ENCODE results near the gene TNFRSF14.

Gene TNFRSF14

DNA sequence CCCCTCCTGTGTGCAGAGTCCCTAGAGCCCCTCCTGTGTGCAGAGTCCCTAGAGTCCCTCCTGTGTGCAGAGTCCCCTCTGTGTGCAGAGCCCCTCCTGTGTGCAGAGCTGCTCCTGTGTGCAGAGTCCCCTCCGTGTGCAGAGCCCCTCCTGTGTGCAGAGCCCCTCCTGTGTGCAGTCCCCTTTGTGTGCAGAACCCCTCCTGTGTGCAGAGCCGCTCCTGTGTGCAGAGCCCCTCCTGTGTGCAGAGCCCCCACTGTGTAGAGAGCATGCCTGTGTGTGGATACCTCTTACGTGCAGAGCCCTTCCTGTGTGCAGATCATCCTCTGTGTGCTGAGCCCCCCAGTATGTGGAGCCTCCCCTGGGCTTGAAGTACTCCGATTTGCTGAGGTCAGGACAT, 17.8 kb upstream of the TNFRSF14 start:
- H3K4me3 ChIP-seq (ENCODE audit: low read depth, low read length) = no peak overlapping the region
- TF ChIP-seq, protein P1, sequence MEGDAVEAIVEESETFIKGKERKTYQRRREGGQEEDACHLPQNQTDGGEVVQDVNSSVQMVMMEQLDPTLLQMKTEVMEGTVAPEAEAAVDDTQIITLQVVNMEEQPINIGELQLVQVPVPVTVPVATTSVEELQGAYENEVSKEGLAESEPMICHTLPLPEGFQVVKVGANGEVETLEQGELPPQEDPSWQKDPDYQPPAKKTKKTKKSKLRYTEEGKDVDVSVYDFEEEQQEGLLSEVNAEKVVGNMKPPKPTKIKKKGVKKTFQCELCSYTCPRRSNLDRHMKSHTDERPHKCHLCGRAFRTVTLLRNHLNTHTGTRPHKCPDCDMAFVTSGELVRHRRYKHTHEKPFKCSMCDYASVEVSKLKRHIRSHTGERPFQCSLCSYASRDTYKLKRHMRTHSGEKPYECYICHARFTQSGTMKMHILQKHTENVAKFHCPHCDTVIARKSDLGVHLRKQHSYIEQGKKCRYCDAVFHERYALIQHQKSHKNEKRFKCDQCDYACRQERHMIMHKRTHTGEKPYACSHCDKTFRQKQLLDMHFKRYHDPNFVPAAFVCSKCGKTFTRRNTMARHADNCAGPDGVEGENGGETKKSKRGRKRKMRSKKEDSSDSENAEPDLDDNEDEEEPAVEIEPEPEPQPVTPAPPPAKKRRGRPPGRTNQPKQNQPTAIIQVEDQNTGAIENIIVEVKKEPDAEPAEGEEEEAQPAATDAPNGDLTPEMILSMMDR (conservative IDR thresholded peaks at IDR 0.05; ENCODE audit: low read depth, low read length) = no peak
- DNase-seq (ENCODE audit: low read depth) = no peak

DNA sequence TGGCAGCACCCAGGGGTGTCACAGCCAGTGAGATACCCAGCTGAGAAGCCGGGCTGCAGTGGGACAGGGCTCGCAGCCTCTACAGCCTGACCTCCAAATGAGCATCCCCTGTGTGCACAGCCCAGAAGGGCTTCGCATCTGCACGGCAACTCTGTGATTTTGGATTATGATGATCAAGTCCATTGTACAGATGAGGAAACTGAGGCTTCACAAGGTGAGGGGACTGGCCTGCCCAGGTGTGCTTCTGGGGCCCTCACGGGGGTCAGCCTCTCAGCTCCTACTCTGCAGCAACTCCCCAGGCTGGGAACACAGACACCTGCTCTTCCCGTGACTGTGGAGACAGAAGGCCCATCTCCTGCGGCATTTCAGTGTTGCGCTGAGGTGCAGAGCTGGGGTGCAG, 17.3 kb upstream of the TNFRSF14 start:
- H3K4me3 ChIP-seq (ENCODE audit: low read depth, low read length) = no peak overlapping the region
- no peak for DNase-seq (ENCODE audit: low read depth)
- TF ChIP-seq, protein P1 (conservative IDR thresholded peaks at IDR 0.05; ENCODE audit: low read depth, low read length) = no peak

DNA sequence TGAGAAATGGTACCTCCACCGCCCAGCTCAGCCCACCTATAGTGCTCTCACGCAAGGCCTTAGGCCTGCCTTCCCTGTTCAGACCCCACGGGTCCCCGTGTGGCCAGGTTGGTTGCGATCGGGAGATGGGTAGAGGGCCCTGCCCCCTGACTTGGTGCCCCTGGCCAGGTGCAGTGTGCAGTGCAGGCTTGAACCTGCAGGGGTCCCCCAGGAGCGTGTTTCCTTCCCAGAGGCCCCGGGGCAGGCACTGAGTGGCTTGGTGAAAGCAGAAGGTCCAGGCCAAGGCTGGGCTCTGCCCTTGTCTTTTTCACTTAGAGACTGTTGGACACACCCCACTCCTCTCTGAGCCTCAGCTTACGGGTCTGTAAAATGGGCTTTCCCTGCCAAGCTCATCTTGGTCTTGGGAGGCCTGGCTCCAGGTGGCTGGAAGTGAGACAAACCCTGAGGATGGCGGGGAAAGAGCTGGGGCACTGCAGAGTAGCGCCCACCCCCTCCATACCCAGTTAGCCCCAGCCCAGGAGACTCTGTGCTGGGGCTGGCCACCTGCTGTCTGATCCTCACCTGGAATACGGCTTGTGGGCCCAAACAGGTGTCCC, 16.8 kb upstream of the TNFRSF14 start:
- TF ChIP-seq, protein P1 (conservative IDR thresholded peaks at IDR 0.05; ENCODE audit: low read depth, low read length) = peak; percentile 53
- H3K4me3 ChIP-seq (ENCODE audit: low read depth, low read length) = no peak overlapping the region
- no peak for DNase-seq (ENCODE audit: low read depth)

DNA sequence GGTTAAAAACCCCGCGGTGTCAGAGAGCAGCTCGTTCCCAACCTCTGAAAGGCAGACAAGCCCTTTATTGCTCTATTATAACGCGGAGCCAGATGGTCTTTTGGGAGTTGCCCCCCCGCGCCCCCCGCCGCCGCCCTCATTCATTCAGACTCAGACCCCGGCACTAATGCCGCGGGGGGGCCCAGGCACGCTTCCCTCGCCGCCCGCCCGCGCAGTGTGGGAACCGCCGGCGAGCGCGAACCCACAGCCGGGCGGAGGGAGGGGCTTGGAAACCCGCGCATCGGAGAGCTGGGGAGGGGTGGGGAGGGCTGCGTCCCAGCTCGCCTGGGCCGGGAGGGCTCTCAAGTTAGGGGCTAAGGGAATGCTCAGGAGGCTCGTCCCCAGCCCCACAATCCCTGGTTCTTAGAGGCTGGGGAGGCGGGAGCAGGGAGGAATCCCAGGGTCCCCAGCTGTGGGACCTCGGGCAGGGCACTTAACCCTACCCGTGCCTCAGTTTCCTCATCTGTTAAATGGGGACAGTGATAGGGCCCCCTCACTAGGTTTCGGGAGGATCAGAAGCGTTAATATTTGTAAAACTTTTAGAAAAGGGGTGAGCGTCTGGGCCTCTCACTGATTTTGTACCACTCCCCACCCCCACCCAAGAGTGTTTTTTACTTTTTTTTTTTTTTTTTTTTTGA, 15.2 kb upstream of the TNFRSF14 start:
- TF ChIP-seq, protein P1 (conservative IDR thresholded peaks at IDR 0.05; ENCODE audit: low read depth, low read length) = no peak
- H3K4me3 ChIP-seq (ENCODE audit: low read depth, low read length) = no peak overlapping the region
- DNase-seq (ENCODE audit: low read depth) = no peak

DNA sequence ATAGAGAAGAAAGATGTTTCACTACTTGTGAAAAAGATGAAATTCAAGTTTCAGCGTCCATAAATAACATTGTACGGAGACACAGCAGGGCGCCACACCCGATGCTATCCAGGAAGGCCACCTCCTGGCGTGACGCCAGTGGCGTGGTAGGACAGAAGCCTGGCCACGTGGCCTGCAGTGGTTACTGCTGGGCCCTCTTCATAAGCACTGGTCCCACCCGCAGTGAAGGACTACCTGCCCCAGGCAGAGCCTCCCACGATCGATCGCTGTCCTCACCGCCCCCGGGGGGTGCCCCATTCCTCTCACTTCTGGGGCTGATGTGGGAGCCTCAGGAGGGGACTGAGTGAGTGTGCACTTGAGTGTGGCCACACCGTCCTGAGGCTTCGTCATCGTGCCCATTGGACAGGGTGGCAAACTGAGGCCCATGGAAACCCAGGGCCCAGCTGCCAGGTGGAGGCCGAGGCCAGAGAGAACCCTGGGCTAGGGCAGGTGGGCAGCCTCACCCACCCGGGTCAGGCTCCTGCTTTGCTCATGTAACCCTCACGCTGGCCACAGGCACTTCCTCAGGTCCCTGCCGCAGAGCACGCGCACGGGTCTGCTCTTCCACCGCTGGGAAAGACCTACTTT, 14.4 kb upstream of the TNFRSF14 start:
- peak; percentile 60 for DNase-seq (ENCODE audit: low read depth)
- TF ChIP-seq, protein P1 (conservative IDR thresholded peaks at IDR 0.05; ENCODE audit: low read depth, low read length) = no peak
- no peak overlapping the region for H3K4me3 ChIP-seq (ENCODE audit: low read depth, low read length)

DNA sequence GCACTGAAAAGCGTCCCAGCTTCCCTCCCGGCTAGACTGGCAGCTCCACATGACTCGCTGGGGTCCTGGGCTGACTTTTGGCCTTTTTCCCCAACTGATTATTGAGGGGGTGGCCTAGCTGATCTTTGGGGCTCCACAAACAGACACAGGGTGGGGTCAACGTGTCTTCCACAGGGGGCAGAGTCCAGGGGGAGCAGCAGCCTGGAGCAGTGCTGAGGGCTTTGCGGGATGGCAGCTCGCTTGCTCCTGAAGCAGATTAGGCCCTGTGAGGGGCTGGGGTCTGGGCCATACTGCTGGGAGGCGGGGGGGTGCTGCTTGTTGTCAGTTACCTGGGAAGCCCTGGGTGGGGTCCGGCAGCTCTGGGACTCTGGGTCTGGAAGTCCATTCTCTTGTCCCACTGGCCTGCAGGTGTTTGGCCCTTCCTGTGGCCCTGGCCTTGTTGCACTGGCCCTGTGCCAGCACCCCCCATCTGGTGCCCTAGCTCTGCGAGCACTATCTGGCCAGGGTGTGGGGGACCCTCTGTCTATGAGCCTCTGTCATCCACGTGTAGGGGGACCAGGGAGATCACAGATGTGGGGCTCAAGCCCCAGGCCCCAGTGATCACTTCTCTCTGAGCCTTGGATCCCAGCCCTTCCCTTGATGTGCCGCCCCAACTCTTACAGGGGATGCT, 13.8 kb upstream of the TNFRSF14 start:
- no peak overlapping the region for H3K4me3 ChIP-seq (ENCODE audit: low read depth, low read length)
- DNase-seq (ENCODE audit: low read depth) = no peak
- TF ChIP-seq, protein P1 (conservative IDR thresholded peaks at IDR 0.05; ENCODE audit: low read depth, low read length) = no peak

Data from choroid plexus epithelial cell (primary cell).